Measurements from ENCODE around the gene CACNB3.
"Not testable (repeated sequence)": the region's sequence is repeated elsewhere in the genome, so short reads cannot be mapped to it uniquely, and the experiment has no call there.

Gene CACNB3

GRCh38 chr12:48819986-48820725 lies 1.9 kb downstream of the CACNB3 start:
- no peak for DNase-seq

- no peak for DNase-seq
Observed at GRCh38 chr12:48822139-48822538, 3.8 kb downstream of the CACNB3 start.

DNA sequence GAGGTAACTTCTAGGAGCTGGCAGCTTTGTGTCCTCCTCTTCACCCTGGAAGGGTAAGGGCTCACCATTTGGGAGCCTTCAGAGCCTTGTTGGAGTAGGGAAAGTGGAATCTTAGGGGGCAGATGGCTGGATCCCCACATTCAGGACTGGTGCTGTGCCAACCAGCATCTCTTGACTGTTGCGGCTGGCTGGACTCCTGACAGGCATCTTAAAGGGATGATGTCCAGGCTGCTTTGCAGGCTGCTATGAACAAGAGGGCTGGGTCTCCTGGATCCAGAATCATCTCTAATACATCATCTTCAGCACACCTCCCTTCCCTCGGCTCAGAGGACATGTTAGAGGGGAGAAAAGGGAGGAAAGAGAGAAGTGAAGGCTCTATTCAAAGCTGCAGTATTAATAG lies 4.4 kb downstream of the CACNB3 start:
- no peak for DNase-seq

DNA sequence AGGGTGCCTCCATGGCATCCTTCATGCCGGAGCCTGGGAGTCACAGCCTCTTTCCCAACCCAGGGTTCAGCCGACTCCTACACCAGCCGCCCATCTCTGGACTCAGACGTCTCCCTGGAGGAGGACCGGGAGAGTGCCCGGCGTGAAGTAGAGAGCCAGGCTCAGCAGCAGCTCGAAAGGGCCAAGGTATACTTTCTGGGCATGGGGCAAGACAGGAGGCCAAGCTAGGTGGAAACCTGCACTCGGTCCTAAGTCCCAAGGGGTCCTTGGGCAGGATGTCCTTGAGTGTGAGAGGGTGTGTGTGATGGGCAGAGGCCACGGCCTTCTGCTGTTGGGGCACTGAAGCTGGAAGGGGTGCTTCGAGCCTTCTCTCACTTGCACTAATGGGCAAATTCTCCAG lies 5.0 kb downstream of the CACNB3 start:
- no peak for DNase-seq

GRCh38 chr12:48824112-48824511 lies 5.8 kb downstream of the CACNB3 start:
- peak; percentile 74 for DNase-seq

- DNase-seq: no peak
Observed at GRCh38 chr12:48824905-48825304, 6.6 kb downstream of the CACNB3 start.

GRCh38 chr12:48826209-48826855 lies 8.0 kb downstream of the CACNB3 start:
- DNase-seq: no peak

GRCh38 chr12:48827026-48827425 lies 8.7 kb downstream of the CACNB3 start:
- DNase-seq: no peak

GRCh38 chr12:48827513-48828096 lies 9.3 kb downstream of the CACNB3 start:
- DNase-seq: no peak

DNA sequence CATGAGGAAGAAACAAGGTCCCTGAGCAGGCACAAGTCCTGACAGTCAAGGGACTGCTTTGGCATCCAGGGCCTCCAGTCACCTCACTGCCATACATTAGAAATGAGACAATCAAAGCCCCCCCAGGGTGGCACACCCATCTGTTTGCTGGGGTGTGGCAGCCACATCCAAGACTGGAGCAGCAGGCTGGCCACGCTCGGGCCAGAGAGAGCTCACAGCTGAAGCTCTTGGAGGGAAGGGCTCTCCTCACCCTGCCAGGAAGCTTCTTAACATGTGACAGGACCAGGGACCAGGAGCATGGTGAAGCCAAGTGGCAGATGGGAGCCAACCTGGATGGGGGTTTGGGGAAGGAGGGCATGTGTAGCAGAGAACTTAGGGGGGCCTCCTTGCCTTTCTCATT lies 10.0 kb downstream of the CACNB3 start:
- no peak for DNase-seq

DNA sequence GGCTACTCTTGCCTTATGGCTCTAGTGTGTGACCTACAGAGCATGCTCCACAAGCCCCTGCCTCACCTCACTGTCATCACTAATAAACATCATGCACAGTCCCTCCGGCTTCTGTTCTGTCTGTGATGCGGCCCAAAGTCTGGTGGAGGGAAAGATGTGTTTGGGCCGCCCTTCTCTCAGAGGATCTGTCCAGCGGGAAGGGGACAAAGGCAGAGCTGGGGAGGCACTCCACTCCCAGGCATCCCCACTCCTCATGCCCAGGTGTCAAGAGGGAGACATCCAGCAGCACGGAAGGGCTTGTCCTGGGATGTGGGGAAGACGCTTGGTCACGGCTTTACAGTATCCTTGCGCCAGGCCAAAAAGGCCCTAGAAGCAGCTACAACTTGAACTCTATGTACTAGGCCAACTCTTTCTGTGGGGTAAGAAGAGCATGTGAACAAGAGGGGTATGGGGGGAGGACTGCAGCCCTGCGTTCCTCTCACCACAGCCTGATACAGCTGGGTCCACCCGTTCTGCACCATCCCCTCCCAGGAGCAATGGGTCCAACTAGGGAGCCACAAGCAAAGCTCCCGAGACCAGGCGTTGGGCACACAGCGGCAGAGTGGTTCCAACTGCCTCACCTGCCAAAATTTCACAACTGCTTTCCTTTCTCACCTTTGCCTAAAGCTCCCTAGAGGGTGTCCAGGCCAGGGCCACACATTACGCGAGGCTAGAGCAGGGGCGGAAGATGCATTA lies 10.7 kb downstream of the CACNB3 start:
- DNase-seq: no peak

DNA sequence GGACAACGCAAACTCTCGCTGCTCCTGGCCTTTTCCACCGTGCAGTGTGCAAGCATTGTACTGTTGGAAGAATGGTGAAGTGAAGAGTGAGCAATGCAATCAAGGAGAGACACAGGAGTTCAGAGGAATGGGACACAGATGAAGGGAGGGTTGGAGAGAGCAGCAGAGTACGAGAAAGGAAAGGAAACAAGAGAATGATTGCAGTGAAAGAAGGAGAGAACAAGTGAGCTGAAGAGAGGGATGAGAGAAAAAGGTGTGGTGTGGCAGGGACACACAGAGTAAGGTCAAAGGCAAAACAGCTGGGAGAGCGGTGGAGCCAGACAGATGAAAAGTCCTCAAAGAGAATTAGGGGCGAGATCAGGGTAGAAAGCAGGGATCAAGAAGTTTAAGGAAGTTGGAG lies 13.0 kb downstream of the CACNB3 start:
- no peak for DNase-seq

DNA sequence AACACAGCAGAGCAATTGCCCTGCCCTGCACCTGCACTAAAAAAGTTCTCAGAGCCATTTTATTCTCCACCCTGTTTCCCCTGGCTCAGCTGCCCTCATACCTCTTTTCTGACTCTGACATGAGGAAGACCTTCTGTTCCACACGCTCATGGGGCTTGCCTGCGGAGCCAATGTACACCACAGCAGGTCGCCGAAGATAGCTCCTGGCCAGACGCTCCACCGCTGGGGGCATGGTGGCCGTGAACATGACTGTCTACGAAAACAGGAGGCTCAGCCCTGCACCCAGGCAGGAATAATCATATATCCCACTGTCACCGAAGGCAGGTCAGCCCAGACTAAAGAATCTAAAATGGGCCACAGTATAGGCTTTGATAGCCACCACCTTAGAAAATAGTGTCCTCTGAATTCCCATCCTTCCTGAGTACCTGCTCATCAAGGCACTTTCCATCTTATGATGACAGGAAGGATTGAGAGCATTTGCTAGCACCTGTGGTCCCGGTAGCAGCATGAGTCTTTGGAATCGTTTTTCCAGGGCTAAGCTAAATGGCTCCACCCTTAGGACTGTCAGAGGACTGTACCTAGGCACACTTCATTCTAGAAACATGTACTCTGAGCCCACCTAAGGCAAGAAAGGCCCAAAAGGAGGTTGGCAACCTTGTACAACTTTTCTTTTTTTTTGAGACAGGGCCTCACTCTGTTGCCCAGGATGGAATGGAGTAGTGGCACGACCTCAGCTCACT lies 14.2 kb downstream of the CACNB3 start:
- DNase-seq: no peak

DNA sequence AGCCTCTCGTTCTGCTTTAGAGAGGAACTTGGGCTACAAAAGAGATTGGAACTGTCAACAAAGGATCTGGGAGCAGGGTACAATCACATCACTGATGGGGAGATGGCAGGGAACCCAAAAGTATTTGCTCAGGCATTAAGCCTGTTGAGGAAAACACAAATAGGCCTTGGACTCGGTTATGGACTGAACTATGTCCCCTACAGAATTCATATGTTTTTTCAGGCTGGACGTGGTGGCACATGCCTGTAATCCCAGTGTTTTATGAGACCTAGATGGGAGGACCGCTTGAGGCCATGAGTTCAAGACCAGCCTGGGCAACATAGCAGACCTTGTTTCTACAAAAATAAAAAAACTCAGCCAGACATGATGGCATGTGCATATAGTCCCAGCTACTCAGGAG lies 19.8 kb downstream of the CACNB3 start:
- no peak for DNase-seq

DNA sequence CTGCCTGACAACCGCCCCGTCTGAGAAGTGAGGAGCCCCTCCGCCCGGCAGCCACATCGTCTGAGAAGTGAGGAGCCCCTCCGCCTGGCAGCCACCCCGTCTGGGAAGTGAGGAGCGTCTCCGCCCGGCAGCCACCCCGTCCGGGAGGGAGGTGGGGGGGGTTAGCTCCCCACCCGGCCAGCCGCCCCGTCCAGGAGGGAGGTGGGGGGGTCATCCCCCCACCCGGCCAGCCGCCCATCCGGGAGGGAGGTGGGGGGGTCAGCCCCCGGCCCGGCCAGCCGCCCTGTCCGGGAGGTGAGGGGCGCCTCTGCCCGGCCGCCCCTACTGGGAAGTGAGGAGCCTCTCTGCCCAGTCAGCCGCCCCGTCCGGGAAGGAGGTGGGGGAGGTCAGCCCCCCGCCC lies 23.7 kb downstream of the CACNB3 start:
- not testable (repeated sequence) for DNase-seq

GRCh38 chr12:48851883-48852733 lies 33.8 kb downstream of the CACNB3 start, which contains the start of gene DDX23:
Gene DDX23 (minus strand): TSS chr12:48852163. CDS start chr12:48845782, 6,381 bp downstream.
- peak; percentile 97 for DNase-seq

DNA sequence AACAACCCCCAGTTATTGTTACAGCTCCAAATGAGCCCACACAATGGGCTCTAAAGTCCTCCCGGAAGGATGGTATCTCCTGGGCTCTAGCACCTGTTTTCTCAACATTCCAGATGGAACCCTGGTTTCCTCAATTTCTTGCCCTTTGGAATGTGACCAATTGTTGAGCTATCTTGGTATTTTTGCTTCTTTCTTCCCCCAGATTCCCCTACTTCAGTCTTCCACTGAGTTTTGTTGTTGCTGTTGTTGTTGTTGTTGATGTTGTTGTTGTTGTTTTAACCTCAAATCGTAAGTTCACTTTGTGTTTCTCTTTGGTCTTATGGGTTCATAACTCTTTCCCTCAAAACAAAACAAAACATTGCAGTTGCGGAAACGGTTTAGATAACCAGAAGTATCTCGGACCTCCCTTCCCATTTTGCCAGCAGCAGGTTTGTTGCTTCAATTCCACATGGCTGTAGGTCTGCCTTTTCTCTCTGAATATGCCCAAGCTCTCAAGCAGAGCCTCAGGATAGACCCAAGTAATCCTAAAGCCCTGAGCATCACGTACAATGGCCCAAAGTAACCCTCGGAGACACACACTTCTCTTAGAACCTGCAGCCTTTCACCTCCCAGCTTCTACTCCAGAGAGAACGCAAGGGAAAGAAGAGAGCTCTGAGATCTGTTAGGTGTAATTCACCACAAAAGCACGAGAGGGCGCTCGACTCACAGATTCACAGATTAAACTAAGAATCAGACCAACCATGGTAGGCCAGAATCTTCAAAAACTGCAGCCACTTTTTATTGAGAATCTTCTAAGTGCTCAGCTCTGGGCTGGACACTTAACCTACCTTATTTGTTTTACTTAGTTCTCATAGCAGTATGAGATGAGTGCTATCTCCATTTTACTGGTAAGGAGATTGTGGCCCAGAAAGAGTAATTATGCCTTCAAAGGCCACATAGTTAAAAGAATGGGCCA lies 34.7 kb downstream of the CACNB3 start:
- peak; percentile 93 for DNase-seq

- no peak for DNase-seq
Observed at GRCh38 chr12:48854488-48854887, 36.2 kb downstream of the CACNB3 start.

- not testable (repeated sequence) for DNase-seq
Observed at GRCh38 chr12:48854932-48855331, 36.6 kb downstream of the CACNB3 start.

DNA sequence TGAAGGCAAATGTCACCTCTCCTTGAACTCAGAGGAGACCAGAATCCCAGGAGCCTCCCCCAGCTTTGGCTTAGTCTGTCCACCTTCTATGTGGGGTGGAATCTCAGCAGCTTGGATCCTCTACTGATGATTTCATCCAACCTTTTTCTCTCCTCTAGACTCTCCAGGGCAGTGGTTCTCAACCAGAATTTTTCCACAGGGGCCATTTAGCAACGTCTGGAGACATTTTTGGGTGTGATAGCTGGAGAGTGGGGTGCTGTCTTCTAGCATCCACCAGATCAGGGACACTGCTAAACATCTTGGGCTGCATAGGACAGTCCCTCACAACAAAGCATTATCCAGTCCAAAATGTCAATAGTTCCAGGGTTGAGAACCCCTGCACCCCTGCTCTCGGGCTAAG lies 38.1 kb downstream of the CACNB3 start:
- no peak for DNase-seq

All from activated effector memory CD4-positive, alpha-beta T cell treated with anti-CD3 and anti-CD28 coated beads, Interleukin-2, amount 50 U/mL, for 16 hours (primary cell).